Activated CD4-positive, CD25-positive, alpha-beta regulatory T cell treated with anti-CD3 and anti-CD28 coated beads, Interleukin-2, amount 50 U/mL, for 24 hours (primary cell): ENCODE results near the gene CNFN.

ENCODE experiments used
- ATAC-seq, 2 donors: fragments of 150-1000 bp; cut with Tn5 transposase; one replicate each; pipeline ENCODE4 v1.10.0; 2021; ENCODE audit warnings: mild to moderate bottlenecking in 1 of 2, moderate library complexity in 1 of 2

Gene CNFN

DNA sequence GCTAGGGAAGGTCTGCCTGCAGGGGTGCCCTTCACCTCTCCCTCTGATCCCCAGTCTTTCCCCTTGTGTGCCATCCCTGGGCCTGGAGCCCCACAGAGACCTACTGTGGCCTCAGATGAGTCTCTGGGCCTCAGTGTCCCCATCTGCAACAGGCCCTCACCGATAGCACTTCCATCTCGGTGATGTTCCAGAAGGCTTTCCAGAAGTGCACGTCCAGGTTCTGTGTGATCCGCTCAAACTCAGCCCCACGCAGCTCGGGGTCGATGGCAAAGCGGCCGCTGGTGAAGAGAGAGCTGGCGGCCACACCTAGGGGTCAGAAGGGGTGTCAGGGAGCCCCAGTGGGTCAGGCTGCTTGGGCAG is 17.7 kb upstream of the CNFN start:
- ATAC-seq = no peak

DNA sequence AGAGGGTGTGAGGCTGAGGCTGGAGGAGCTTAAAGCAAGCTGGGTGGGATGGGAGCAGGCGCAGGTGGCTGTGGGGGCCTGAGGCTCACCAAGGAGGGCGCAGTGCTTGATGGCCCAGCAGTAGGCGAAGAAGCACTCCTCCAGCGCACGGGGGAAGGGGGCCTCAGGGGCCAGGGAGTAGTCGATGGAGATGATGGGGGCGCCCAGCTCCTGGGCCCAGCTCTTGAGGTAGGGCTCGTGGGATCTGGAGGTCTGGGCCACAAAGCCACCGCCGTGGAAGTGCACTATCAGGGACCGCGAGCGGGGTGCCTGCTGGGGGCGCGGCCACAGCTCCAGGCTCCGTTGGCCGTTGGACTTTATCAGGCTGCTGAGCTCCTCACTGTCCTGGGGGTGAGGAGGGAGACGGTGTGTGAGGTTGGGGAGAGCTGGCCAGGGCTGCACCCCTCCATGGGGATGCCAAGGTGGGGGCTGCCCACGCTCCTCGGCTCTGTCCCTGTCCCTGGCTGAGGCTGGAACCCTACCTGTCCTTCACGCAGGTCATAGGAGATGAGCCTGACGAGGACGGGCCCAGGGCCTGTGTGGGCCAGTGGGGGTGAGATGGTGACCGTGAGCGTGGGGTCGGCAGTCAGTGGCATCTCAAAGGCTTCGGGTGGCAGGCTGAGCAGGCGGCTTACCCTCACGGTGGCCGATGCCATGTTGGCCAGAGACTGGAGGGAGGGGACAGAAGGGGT is 17.2 kb upstream of the CNFN start:
- ATAC-seq = no peak

DNA sequence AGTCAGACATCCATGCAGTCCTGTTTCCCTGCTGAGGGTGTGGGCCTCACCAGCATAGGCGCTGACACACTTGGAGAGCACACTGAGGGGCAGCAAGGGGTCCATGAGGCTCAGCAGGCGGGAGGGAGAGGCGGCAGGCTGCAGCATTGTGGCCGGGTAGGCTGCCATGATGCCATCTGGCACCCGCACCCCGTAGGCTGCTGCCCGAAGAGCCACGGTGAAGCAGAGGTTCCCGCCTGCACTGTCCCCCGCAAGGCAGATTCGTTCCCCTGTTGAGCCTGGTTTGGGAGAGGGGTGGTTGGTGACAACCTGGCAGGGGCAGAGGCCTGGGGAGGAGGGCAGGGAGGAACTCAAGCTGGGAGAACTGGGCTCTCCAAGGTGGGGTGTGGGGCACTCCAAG is 16.0 kb upstream of the CNFN start:
- no peak for ATAC-seq

DNA sequence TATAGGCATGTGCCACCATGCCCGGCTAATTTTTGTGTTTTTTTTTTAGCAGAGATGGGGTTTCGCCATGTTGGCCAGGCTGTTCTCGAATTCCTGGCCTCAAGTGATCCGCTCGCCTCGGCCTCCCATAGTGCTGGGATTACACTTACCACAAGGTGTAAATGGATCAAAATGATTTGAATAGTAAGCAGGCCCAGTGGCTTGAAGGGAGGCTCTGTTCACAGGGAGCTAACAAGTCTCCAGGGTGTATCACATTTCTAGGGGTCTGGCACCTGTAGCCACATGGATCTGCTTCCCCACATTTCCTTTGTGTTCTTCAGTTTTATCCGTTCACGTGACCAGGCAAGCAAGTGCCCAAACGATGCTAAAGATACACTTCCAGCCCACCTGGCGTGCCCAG is 13.5 kb upstream of the CNFN start:
- no peak for ATAC-seq

DNA sequence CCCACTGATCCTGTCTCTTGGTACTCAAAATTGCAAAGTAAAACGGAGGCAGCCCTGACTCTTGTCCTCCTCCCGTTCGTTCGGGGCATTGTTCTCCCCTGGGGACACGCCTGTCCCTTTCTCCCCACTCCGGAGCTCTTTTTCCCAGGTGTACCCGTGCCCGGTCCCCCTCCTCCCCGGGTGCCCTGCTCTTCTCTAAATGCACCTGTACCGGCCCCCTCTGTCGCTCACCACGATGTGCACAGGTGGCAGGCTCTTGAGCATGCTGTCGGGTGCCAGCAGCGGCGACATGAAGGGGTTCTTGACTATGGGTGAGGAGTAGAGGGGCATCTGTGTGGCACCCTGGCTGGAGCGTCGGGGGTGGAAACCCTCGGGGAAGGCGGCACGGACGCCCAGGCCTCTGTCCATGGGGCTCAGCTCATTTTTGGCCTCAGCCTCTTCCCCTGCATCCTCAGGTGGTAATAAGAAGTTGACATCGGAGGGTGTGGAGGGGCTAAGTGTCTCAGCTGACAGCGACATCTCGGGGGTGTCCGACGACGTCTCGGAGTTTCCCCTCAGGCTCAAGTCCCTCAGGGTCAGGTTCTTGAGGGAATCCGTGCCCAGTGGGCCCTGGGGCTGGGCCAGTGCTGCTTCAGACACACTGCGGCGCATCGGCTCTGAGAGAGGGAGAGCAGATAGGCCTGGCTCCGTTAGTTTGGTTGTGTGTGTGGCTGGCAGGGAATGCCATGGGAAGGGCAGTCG is 12.4 kb upstream of the CNFN start:
- no peak for ATAC-seq

DNA sequence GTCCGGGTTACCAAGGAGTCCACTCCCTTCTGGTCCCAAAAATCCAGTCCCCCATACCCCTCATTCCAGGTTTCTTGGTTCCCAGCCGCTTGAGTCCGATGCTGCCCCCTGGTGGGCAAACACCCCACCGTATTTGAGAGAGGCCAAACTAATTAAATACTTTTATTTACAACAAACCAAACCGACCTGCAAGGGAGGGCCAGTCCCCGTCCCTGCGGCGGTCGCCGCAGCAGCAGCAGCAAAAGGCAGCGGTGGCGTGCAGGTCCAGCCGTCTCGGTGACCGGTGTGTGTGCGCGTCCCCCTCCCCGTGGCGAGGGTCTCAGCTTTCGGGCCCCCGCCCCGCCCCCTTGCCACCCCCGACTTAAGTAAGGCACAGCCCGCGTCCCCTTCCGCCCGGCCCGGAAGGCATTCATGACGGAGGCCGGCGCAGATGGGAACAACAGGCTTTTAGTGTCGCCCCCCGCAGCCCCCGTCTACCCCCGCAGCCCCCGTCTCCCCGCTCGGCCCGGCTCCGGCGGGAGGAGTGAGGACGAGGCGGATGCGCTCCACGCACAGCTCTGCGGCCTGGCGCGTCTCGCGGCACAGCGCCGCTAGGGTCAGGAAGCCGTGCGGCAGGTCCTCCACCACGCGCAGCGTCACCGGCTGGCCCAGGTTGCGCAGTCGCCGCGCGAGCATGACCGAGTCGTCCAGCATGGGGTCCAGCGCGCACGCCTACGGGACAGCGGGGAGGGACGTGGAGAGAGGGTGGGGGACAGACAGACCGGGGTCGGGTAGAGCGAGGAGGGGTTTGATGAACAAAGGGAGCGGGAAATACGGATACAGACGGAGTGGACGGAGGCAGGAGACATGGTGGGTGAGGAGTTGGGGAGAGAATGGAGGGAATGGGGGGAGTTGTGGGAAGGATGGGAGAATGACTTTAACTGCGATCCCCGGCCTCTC is 11.5 kb upstream of the CNFN start:
- peak; percentile 63 to 70 for ATAC-seq

DNA sequence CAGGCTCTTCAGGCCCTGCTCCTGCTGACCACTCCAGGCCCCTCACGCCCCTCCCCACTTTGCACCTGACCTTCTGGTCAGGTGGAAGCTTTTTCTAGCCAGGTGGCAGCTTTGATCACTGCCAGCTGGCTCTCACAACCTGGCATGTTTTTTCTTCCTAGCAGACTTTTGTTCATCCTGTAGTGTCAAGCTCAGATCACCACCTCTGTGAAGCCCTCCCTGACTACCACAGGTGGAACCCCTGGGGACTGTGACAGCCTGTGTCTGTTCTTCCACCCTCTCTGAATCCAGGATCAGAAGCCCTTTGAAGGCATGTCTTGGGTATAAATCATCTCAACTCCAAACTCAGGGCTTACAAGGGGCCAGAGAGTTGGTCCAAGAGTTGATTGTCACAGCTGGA is 10.3 kb upstream of the CNFN start:
- no peak for ATAC-seq

DNA sequence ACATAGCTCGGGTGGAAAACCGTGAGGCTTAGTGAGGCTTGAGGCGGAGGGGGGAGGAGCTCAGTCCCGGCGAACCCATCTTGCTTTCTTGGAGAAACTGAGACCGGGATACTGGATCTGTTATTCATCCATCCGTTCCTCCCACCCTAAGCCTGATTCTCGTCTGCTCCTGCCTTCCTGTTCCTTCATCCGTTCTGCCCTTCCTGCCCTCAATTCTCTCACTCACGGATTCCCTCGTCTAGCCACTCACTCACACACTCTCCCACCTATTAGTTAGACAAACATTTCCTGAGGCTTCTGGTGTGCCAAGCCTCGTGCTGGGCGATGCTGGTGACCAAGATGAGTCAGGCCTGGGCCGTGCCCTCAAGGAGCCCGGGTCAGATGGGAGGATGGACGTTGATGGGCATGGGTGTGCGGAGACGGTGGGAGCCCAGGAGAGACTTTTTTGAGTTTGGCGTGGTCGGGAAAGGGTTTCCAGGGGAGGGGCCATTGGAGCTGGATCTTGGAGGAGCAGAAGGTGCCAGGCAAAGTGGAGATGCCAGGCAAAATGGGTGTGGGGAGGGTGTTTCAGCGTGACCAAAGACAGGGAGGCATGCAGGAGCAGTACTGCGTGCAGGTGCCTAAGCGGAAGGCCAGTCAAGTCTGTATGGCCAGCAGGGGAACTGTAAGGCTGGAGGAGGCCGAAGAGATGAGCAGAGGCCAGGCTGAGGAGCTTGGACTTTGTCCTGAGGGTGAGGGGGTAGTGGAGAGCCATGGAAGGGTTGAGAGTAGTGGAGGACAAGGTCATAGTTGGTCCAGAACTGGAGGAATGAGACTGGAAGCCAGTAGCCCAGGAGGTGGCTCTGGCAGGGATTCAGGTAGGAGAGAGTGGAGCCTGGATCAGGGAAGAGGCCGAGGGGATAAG is 7.4 kb upstream of the CNFN start:
- ATAC-seq = no peak

DNA sequence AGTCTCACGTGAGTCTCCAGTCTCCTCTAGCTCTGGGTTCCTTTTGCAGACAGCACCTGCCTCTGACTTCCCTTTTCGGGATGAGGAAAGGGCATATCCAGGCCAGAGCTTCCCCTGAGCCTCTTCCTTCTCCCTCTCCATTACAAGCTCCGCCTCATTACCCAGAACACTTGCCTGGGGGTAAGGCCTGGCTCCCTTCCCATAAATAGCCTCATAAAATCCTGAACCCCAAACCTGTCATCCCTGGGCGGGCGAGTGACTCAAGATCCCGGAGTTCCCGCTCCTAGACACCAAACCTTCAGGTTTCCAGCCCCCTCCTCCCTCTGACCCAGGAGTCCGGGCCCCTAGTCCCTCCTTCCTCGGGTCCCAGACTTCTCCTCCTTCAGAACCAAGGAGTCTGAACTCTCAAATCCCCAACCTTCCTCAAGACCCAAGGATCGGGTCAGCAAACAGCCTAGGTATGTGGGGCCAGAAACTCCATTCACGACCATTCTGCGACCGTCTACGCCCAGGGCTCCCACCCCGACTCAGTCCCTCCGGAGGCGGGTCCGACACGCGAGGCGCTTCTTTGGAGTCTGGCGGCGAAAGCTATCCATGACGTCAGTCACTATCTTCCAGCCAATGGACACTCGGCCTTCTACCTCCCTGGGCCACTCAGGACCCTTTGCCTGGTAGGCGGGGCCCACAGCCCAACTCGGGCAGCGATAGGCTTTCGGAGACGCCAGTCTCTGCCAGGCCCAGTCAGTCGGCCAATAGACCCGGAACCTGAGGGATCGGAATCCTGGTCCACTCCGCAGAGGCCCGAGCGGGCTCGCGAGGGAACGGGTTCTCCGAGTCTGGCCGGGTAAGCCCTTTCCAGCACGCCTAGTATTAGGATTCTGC is 6.5 kb upstream of the CNFN start:
- ATAC-seq = peak; percentile 97 to 98

DNA sequence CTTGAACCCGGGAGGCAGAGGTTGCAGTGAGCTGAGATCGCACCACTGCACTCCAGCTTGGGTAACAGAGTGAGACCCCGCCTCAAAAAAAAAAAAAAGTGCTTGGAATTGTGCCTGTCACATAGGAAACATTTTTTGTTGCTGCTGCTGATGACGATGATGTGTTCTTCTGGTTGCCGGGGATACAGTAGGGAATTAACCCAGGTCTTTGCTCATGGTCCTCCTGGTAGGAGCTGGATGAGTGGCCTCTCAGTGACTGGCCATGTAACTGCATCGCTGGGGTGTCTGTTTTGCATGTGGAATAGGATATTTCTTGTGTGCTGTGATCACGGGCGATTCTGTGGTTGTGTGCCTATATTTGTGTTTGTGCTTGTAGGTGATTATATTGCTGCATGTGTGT is 4.7 kb upstream of the CNFN start:
- ATAC-seq = no peak

DNA sequence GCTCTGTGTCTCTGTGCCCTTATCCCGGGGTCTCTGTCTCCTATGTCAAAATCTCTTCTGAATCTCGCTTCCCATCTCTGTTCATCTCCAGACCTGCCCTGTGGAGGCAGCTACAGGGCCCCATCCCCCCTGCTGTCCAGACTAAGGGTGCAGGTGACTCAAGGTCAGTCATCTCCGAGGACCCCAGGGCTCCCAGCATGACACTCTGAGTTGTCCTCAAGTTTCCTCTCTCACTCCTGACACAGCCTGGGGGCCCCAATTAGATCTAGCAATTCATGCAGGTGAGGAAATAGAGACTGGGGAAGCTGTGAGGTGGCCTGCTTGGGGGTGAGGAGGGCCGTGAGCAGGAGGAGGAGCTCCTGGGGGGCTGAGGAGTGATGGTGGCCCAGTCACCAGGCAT is 2.1 kb upstream of the CNFN start:
- ATAC-seq = no peak

DNA sequence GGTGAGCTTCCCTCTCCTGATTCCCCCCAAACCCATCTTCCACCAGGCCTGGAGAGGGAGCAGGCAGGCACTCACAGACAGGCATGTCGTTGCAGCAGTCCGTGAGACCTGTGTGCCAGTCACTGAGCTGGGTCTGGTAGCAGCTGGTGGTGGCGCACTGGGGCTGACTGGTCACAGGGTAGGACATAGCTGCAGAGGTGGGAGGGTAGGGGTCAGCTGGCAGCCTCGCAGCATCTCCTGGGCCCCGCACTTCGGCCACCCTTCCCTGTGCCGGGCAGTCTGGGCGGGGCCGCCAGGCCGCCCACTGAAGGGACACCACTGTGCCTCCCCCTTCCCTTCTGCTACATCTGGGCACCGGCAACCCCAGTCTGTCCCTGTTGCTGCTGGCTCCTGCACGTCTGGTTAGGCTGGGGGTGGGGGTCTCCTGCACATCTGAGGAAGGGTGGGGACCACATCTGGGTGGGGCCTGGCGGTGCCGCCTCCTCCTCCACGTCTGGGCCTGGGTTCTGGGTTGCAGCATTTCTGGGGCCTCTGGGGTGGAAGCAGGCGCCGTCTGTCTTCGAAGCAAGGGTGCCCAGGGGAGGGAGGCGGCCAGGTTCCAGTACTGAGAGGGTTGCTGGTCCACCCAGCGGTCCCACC is 1.1 kb downstream of the CNFN start:
- no peak for ATAC-seq

DNA sequence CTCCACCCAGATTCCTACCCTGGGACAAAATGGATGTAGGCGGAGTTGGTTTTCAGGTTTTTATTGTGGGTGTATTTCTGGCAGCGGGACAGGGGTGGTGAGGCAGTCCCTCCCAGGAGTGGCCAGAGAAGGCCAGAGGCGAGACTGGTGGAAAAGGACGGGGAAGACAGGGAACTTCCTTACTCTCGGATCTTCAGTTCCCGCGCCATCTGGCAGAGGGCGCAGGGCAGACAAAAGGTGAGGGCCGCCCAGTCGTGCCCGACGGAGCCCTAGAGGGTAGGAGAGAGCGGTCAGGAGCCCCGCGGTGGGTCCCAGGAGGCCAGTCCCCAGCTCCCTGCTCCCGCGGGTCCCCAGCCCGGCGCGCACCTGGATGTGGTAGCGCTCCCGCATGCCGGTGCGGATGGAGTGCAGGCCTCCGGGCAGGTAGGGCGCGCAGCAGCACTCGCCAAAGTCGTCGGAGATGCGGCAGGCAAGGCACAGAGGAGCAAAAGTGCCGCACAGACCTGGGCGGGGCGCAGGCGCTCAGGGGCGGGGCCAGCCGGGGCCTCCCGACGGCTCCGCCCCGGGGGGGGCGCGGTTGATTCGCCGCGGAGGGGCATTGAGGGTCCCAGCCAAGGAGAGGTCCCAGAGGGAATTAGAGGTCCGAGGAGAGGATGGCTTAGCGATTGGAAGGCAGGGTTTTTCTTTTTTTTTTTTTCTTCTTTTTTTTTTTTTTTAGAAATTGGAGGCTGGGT is 3.0 kb downstream of the CNFN start:
- ATAC-seq = peak; percentile 87 to 89

DNA sequence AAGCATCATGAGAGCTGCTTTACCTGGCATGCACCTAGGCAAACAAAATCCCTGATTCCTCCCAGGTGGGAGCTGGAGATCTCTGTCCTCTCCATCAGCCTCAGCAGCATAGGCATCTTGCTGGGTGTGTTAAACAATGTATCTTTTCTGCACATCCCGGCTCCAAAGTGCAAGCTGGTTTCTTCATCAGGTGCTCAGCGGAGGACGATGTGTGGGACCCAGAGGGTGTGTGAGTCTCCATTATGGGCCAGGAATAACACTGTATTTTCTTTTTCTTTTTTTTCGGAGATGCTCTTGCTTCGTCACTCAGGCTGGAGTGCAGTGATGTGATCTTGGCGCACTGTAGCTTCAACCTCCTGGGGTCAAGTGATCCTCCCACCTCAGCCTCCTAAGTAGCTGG is 9.9 kb downstream of the CNFN start:
- ATAC-seq = no peak

DNA sequence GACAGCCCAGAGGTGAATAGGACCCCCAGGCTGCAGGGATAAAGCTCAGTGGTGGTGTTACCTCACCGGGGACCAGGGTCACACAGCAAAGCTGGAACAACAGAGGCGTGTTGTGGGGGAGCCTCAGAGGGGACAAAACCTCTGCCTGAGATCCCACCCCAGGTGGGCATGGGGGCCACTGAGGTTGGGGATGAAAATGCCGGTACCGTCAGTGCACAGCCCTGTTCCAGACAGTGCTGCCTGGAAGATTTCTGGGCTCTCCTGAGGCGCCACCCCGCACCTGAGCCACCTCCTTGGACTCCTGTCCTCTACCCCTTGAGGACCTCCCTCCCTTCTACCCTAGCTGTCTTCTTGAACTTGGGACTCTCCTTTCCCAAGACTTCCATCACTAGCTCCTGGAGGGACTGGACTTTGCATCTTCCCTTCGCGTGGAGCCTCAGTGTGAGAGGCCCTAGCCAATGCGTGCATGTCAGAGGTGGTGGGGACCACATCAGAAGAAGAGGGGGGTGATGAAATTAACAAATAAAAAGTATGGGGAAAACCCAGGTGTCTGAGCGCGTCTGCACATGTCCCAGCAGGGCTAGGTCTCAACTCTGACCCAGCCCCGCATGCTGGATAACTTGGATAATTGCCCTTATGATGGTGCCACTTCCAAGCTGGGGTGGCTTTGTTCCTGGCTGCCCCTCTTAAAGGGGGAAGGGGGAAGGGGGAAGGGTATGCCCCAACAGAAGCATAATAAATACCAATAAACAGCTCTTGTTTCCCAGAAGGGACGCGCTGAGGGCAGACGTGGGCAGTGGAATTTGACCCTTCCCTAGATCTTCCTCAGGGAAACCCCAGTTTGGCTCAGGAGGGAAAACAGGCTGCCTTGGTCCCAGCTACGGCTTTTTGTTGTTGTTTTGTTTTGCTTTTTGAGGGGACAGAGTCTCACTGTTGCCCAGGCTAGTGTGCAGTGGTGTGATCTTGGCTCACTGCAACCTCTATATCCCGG is 11.6 kb downstream of the CNFN start:
- ATAC-seq = peak; percentile 41 to 46

DNA sequence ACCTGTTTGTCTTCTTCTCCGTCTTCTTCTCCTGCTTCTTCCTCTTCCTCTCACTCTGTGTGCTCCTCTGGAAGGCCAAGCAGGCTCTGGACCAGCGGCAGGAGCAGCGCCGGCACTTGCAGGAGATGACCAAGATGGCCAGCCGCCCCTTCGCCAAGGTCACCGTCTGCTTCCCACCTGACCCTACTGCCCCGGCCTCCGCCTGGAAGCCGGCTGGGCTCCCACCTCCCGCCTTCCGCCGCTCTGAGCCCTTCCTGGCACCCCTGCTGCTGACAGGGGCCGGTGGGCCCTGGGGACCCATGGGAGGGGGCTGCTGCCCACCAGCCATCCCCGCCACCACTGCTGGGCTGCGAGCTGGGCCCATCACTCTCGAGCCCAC is 13.9 kb downstream of the CNFN start:
- no peak for ATAC-seq

DNA sequence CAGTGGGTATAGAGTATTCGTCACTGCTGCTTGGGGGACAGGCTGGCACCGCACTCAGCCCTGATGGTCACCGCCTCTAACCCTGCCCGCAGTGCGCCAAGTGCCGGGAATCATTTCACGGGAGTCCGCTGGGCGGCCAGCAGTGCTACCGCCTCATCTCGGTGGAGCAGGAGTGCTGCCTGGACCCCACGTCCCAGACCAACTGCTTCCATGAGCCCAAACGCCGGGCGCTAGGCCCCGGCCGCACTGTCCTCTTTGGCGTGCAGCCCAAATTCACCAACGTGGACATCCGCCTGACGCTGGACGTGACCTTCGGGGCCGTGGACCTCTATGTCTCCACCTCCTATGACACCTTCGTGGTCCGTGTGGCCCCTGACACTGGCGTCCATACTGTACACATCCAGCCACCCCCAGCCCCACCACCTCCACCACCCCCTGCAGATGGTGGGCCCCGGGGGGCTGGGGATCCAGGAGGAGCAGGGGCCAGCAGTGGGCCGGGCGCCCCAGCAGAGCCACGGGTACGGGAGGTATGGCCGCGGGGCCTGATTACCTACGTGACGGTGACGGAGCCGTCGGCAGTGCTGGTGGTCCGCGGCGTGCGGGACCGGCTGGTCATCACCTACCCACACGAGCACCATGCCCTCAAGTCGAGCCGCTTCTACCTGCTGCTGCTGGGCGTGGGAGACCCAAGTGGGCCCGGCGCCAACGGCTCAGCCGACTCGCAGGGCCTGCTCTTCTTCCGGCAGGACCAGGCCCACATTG is 14.5 kb downstream of the CNFN start:
- ATAC-seq = no peak

DNA sequence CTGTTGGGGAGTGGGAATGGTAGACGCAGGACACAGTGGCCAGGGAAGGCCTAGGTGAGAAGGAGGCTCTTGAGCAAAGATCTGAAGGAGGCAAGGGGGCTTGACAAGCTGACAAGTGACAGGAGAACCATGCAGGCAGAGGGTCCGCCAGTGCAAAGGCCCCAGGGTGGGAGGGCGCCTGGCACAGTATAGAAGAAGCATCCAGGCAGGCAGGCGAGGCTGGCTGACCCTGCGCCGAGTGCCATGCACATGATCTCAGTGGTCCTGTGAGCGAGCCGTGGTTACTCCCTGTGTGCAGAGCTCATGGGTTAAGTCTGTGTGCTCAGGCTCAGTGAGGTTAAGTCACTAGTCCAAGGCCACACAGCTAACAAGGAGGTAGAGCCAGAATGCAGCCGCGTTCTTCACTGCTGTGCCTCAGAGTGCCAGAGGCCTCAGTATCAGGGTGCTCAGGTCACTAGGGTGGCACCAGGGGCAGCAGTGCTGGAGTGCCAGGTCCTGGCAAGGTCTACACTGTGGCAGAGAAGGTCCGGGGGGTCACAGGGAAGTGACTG is 15.2 kb downstream of the CNFN start:
- no peak for ATAC-seq
